H1 (cell line): ENCODE measurements around the gene PLCB4. TPM values are rescaled to one million over a fixed set of nuclear protein-coding genes. Genes with fewer than 3 reads are reported as not detected.

Source experiments
- CTCF ChIA-PET: fragments of 300-600 bp; sonication (Branson Sonifier 250); formaldehyde crosslinking; loops from one replicate; lab custom pipeline; 2021; ENCODE audit not compliant: partially characterized antibody; lab: Charles Lee
- POLR2A ChIA-PET: fragments of 300-600 bp; sonication (Branson Sonifier 250); formaldehyde crosslinking; loops from one replicate; lab custom pipeline; 2021; ENCODE audit warnings: inconsistent platforms; ENCODE audit not compliant: partially characterized antibody; lab: Charles Lee
- DNase-seq, 2 experiments: peaks; one replicate each; pipeline versions ENCODE4 v3.0.0 to v3.0.0-alpha.2; 2010 to 2022; ENCODE audit warnings: low spot score in 2 of 2, low read depth in 1 of 2, mixed read lengths in 1 of 2
- FAIRE-seq: peaks from 2 replicates; lab custom pipeline; 2011; peaks lifted over from hg19 to GRCh38; lab: Jason Lieb, UNC
- H2AFZ ChIP-seq: 2 replicates; pipeline ENCODE4 v1.8.1; 2012; ENCODE audit warnings: low read length, inconsistent platforms
- H2AK5ac ChIP-seq: 2 replicates; pipeline ENCODE4 v1.6.1; 2013; ENCODE audit warnings: low read depth, low read length
- H2BK120ac ChIP-seq: replicated peaks from 2 replicates; pipeline ENCODE3; 2013; ENCODE audit warnings: low read depth, low read length, inconsistent platforms
- H2BK12ac ChIP-seq: 2 replicates; pipeline ENCODE4 v1.6.1; 2013; ENCODE audit warnings: low read depth, low read length
- H2BK15ac ChIP-seq: 2 replicates; pipeline ENCODE4 v1.6.1; 2013; ENCODE audit warnings: low read length
- H2BK20ac ChIP-seq: 2 replicates; pipeline ENCODE4 v1.6.1; 2013; ENCODE audit warnings: low read length
- H2BK5ac ChIP-seq: 2 replicates; pipeline ENCODE4 v1.6.1; 2013; ENCODE audit warnings: low read depth, low read length
- H3K14ac ChIP-seq: 2 replicates; pipeline ENCODE4 v1.6.1; 2013; ENCODE audit warnings: inconsistent platforms; ENCODE audit not compliant: insufficient read length
- H3K18ac ChIP-seq: 2 replicates; pipeline ENCODE4 v1.6.1; 2013; ENCODE audit warnings: low read length; ENCODE audit errors: extremely low read depth
- H3K23ac ChIP-seq: 2 replicates; pipeline ENCODE4 v1.6.1; 2013; ENCODE audit warnings: inconsistent platforms; ENCODE audit not compliant: insufficient read length
- H3K23me2 ChIP-seq: 2 replicates; pipeline ENCODE4 v1.6.1; 2013; ENCODE audit warnings: low read depth, low read length
- H3K27ac ChIP-seq: 2 replicates; pipeline ENCODE4 v1.6.1; 2011; ENCODE audit warnings: low read depth, low read length, inconsistent platforms
- H3K27me3 ChIP-seq, 4 experiments: replicated peaks in 1 of 4; 1 replicate in 1 of 4; 2 replicates in 3 of 4; pipeline versions ENCODE4 v1.6.1 to v1.8.1; 2011 to 2013; ENCODE audit warnings: low read length in 3 of 4, mild to moderate bottlenecking in 3 of 4, inconsistent platforms in 2 of 4, mixed read lengths in 2 of 4, moderate library complexity in 1 of 4; ENCODE audit not compliant: control insufficient read depth in 3 of 4, insufficient read depth in 3 of 4; ENCODE audit errors: extremely low read depth in 1 of 4
- H3K36me3 ChIP-seq, 4 experiments: 2 replicates each; pipeline versions ENCODE4 v1.6.1 to v1.8.1; 2011 to 2013; ENCODE audit warnings: mild to moderate bottlenecking in 4 of 4, low read length in 3 of 4, moderate library complexity in 2 of 4, control low read depth in 1 of 4, inconsistent platforms in 1 of 4; ENCODE audit not compliant: insufficient read depth in 4 of 4, control insufficient read depth in 2 of 4
- H3K4ac ChIP-seq: replicated peaks from 2 replicates; pipeline ENCODE3; 2013; ENCODE audit warnings: low read length, low read depth, mixed read lengths, inconsistent platforms; ENCODE audit not compliant: insufficient read length
- H3K4me1 ChIP-seq, 4 experiments: replicated peaks in 1 of 4; 1 replicate in 1 of 4; 2 replicates in 3 of 4; pipeline versions ENCODE4 v1.6.1 to v1.8.1; 2011 to 2013; ENCODE audit warnings: low read length in 3 of 4, inconsistent platforms in 2 of 4, mixed read lengths in 1 of 4; ENCODE audit not compliant: insufficient read depth in 4 of 4, control insufficient read depth in 3 of 4
- H3K4me2 ChIP-seq, 2 experiments: 2 replicates each; pipeline versions ENCODE4 v1.6.1 to v1.8.1; 2011 to 2013; ENCODE audit warnings: low read depth in 2 of 2, low read length in 2 of 2, control low read depth in 1 of 2, inconsistent platforms in 1 of 2, mild to moderate bottlenecking in 1 of 2; ENCODE audit not compliant: insufficient read depth in 1 of 2
- H3K4me3 ChIP-seq, 4 experiments: fragments of 200-600, 300-600 bp in 1 of 4; sonication (generic), shearing (Covaris generic), sonication (Bioruptor Twin) in 1 of 4; 2 replicates each; pipeline versions ENCODE4 v1.5.1 to v1.8.1; 2011 to 2016; ENCODE audit warnings: low read length in 4 of 4, low read depth in 3 of 4, control low read depth in 2 of 4, inconsistent platforms in 2 of 4, mild to moderate bottlenecking in 2 of 4, mixed read lengths in 1 of 4, moderate library complexity in 1 of 4; ENCODE audit not compliant: insufficient read depth in 2 of 4; ENCODE audit errors: extremely low read depth in 1 of 4
- H3K56ac ChIP-seq: replicated peaks from 2 replicates; pipeline ENCODE3; 2013; ENCODE audit warnings: low read depth, mild to moderate bottlenecking, mixed read lengths, low read length, inconsistent platforms; ENCODE audit not compliant: insufficient read length
- H3K79me1 ChIP-seq: 2 replicates; pipeline ENCODE4 v1.6.1; 2013; ENCODE audit warnings: low read depth, low read length, control low read depth
- H3K79me2 ChIP-seq, 2 experiments: 2 replicates each; pipeline versions ENCODE4 v1.6.1 to v1.8.1; 2012 to 2013; ENCODE audit warnings: low read length in 2 of 2, mild to moderate bottlenecking in 2 of 2, inconsistent platforms in 1 of 2; ENCODE audit not compliant: insufficient read depth in 2 of 2, control insufficient read depth in 1 of 2
- H3K9ac ChIP-seq, 4 experiments: replicated peaks in 1 of 4; 1 replicate in 1 of 4; 2 replicates in 3 of 4; pipeline versions ENCODE4 v1.6.1 to v1.8.1; 2011 to 2013; ENCODE audit warnings: low read depth in 3 of 4, low read length in 3 of 4, control low read depth in 2 of 4, mild to moderate bottlenecking in 2 of 4, moderate library complexity in 2 of 4, inconsistent platforms in 1 of 4; ENCODE audit errors: extremely low read depth in 1 of 4
- H3K9me3 ChIP-seq, 2 experiments: 2 replicates each; pipeline versions ENCODE4 v1.6.1 to v1.8.1; 2012 to 2013; ENCODE audit warnings: mild to moderate bottlenecking in 2 of 2, moderate library complexity in 2 of 2, control low read depth in 1 of 2, inconsistent platforms in 1 of 2, low read depth in 1 of 2, low read length in 1 of 2, mixed read lengths in 1 of 2; ENCODE audit not compliant: insufficient read depth in 2 of 2
- H4K20me1 ChIP-seq, 2 experiments: replicated peaks in 1 of 2; 2 replicates each; pipeline versions ENCODE3 to v1.8.1; 2011 to 2013; ENCODE audit warnings: inconsistent platforms in 2 of 2, low read length in 2 of 2, mild to moderate bottlenecking in 1 of 2; ENCODE audit not compliant: insufficient read depth in 2 of 2, control insufficient read depth in 1 of 2
- H4K5ac ChIP-seq: 2 replicates; pipeline ENCODE4 v1.6.1; 2013; ENCODE audit warnings: low read length, low read depth, mixed read lengths, inconsistent platforms; ENCODE audit not compliant: insufficient read length
- H4K8ac ChIP-seq: 2 replicates; pipeline ENCODE4 v1.8.0; 2013; ENCODE audit warnings: mild to moderate bottlenecking, moderate library complexity, low read length, inconsistent platforms; ENCODE audit not compliant: insufficient read depth; ENCODE audit errors: extremely low read depth
- H4K91ac ChIP-seq: replicated peaks from 2 replicates; pipeline ENCODE3; 2013; ENCODE audit warnings: low read length, mixed read lengths, inconsistent platforms; ENCODE audit not compliant: insufficient read length
- ASH2L ChIP-seq: fragments of 200-600, 300-600 bp; sonication (generic); IDR thresholded peaks from one replicate; pipeline ENCODE4 v1.7.1; 2017; ENCODE audit warnings: low read length
- GABPA ChIP-seq: IDR thresholded peaks from 2 replicates; pipeline ENCODE4 v1.6.1; 2011; ENCODE audit warnings: mild to moderate bottlenecking, low read length, moderate library complexity, borderline replicate concordance; ENCODE audit not compliant: insufficient read depth
- HDAC6 ChIP-seq: IDR thresholded peaks from one replicate; pipeline ENCODE4 v1.7.1; 2012; ENCODE audit warnings: low read depth, mild to moderate bottlenecking, inconsistent platforms, low read length, moderate library complexity
- KDM5A ChIP-seq: fragments of 200-600 bp; IDR thresholded peaks from 2 replicates; pipeline ENCODE4 v1.7.1; 2012; ENCODE audit warnings: mild to moderate bottlenecking, low read length, inconsistent platforms, mixed read lengths
- NANOG ChIP-seq: IDR thresholded peaks from 2 replicates; pipeline ENCODE4 v1.6.1; 2011; ENCODE audit warnings: low read length, low read depth, mild to moderate bottlenecking, inconsistent platforms; ENCODE audit not compliant: insufficient read depth, poor library complexity, severe bottlenecking
- RBBP5 ChIP-seq: IDR thresholded peaks from 2 replicates; pipeline ENCODE4 v1.7.1; 2012; ENCODE audit warnings: low read depth, mild to moderate bottlenecking, inconsistent platforms, low read length, moderate library complexity, borderline replicate concordance
- RFX5 ChIP-seq: IDR thresholded peaks from 2 replicates; pipeline ENCODE4 v1.6.1; 2011; ENCODE audit warnings: low read depth, low read length, improper control_type of control experiment, borderline replicate concordance
- SIN3A ChIP-seq, 2 experiments: IDR thresholded peaks in 1 of 2; conservative IDR thresholded peaks in 1 of 2; 2 replicates each; pipeline ENCODE4 v1.6.1; 2011 to 2012; ENCODE audit warnings: low read length in 2 of 2, improper control_type of control experiment in 1 of 2, low read depth in 1 of 2, mild to moderate bottlenecking in 1 of 2
- SP4 ChIP-seq: IDR thresholded peaks from 2 replicates; pipeline ENCODE4 v1.6.1; 2012; ENCODE audit warnings: low read length, inconsistent platforms
- SUZ12 ChIP-seq: fragments of 200-600 bp; sonication (generic); IDR thresholded peaks from 2 replicates; pipeline ENCODE4 v1.6.1; 2012; ENCODE audit warnings: mild to moderate bottlenecking, inconsistent platforms, low read length, moderate library complexity, mixed read lengths
- TAF1 ChIP-seq: IDR thresholded peaks from 2 replicates; pipeline ENCODE4 v1.6.1; 2011; ENCODE audit warnings: mild to moderate bottlenecking, low read depth, low read length
- WGBS, 2 experiments: shearing (Covaris generic) in 1 of 2; methylation state at CpG; one replicate each; pipeline versions ENCODE4 v1.1.6 to v1.1.7; 2013 to 2015; ENCODE audit warnings: low lambda C conversion rate in 2 of 2, mixed read lengths in 2 of 2, inconsistent platforms in 1 of 2, low coverage in 1 of 2, missing lambda C conversion rate in 1 of 2; ENCODE audit not compliant: insufficient replicate concordance in 2 of 2, insufficient coverage in 1 of 2, insufficient read length in 1 of 2; ENCODE audit errors: extremely low coverage in 1 of 2, missing lambda C conversion rate in 1 of 2; 5-methylcytosine and 5-hydroxymethylcytosine counted together
- polyA plus RNA-seq, 7 experiments: library from polyadenylated mRNA; depleted of rRNA in 3 of 7; stranded (reverse) in 5 of 7; unstranded in 2 of 7; fragments of >200 nt in 5 of 7; fragments of 200-250 nt in 2 of 7; gene quantifications; 1 replicate in 5 of 7; 2 replicates in 1 of 7; 4 replicates in 1 of 7; pipeline versions ENCODE4 v1.2.1 to v1.2.3, GENCODE V29; 2011 to 2013; ENCODE audit warnings: missing spikeins in 2 of 7, mixed read lengths in 2 of 7
- total RNA-seq: library from RNA; stranded (reverse); fragmentation: NEBNext Ultra II Directional; extraction: Animal tissue kit (Norgen Biotek cat#: 25700); gene quantifications from 2 replicates; pipeline ENCODE4 v1.2.1, GENCODE V29; 2021
- TF ChIP-seq, protein P1 (sequence below): IDR thresholded peaks from 2 replicates; pipeline ENCODE4 v1.6.1; 2012; ENCODE audit warnings: low read length, inconsistent platforms

PLCB4 gene
- total and polyA plus RNA-seq, 2 of the 8 experiments (the other 6 are each of a cell fraction or from before 2014, with no cell fraction given), result 3.2 to 14.1 TPM

DNA sequence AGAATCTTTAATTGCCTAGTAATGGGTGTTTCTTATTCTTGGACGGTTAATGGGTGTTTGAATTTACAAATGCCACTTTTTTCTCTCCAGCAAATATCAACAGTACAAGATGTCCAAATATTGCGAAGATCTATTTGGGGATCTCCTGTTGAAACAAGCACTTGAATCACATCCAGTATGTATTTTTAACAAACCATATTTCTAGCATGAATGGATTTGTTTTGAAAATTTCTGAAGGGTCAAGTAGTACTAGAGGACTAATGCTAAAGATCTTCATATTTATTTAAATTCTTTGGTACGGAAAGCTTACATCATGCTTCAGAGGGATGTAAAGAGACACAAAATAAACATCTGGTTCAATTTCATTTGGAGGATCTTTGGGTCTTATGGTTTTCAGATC is 321.6 kb downstream of the PLCB4 start:
- DNase-seq, result no peak
- TF ChIP-seq HDAC6, result no peak
- no peak for TF ChIP-seq GABPA
- TF ChIP-seq SIN3A (conservative IDR thresholded peaks at IDR 0.05 in 1 of 2, IDR thresholded peaks at IDR 0.05 in 1 of 2; ENCODE audit: low read depth in 1 of 2, low read length in 2 of 2), result no peak
- TF ChIP-seq ASH2L, result no peak
- no peak for TF ChIP-seq SP4
- no peak for TF ChIP-seq NANOG
- TF ChIP-seq RBBP5, result no peak
- TF ChIP-seq, protein P1, sequence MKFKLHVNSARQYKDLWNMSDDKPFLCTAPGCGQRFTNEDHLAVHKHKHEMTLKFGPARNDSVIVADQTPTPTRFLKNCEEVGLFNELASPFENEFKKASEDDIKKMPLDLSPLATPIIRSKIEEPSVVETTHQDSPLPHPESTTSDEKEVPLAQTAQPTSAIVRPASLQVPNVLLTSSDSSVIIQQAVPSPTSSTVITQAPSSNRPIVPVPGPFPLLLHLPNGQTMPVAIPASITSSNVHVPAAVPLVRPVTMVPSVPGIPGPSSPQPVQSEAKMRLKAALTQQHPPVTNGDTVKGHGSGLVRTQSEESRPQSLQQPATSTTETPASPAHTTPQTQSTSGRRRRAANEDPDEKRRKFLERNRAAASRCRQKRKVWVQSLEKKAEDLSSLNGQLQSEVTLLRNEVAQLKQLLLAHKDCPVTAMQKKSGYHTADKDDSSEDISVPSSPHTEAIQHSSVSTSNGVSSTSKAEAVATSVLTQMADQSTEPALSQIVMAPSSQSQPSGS, result no peak
- no peak for TF ChIP-seq SUZ12
- no peak for TF ChIP-seq TAF1
- no peak for TF ChIP-seq KDM5A
- no peak for TF ChIP-seq RFX5
- Histone ChIP-seq H3K4me3 (no peak overlapping the region), H3K4me2 (no peak overlapping the region), H3K4ac (no peak overlapping the region), H3K14ac (no peak overlapping the region), H2BK20ac (no peak overlapping the region), H3K27ac (no peak overlapping the region), H3K9ac (no peak overlapping the region), H4K8ac (no peak overlapping the region), H3K36me3 (peaks cover 0 to 7% (median 0%) of the 10 kb centered on the region in 4 experiments; a peak in 3 of 8 replicates), H3K79me2 (no peaks in the 10 kb centered on the region), H4K5ac (no peak overlapping the region), H3K4me1 (no peaks in the 10 kb centered on the region; a peak in 1 of 7 replicates), H4K91ac (no peak overlapping the region), H2BK120ac (no peak overlapping the region), H3K18ac (no peak overlapping the region), H2AFZ (no peak overlapping the region), H3K23me2 (no peaks in the 10 kb centered on the region), H2BK15ac (no peak overlapping the region), H4K20me1 (peaks cover 0 to 1% of the 10 kb centered on the region in 2 experiments), H3K27me3 (no peaks in the 10 kb centered on the region), H3K9me3 (peaks cover 3 to 8% of the 10 kb centered on the region in 2 experiments; a peak in 2 of 4 replicates), H2BK12ac (no peak overlapping the region), H3K79me1 (no peaks in the 10 kb centered on the region), H3K56ac (no peak overlapping the region), H3K23ac (no peak overlapping the region), H2BK5ac (no peak overlapping the region), H2AK5ac (no peak overlapping the region)
- POLR2A ChIA-PET, result no interaction called here
- no peak for FAIRE-seq
- CTCF ChIA-PET, result interaction anchor here (1.1 to 1.6 kb wide), 4 partner anchors 11 to 266 kb away, joined by 3 to 4 read pairs (median 3); no protein-coding TSS in a partner anchor
- WGBS, 2 experiments, result 93% methylated on average over 3 of the region's 3 CpGs; no CpG with 5 or more reads in 1 of the 2 experiments
